ENCODE data around the gene HP1BP3. TPM values are rescaled to one million over a fixed set of nuclear protein-coding genes. Genes with fewer than 3 reads are reported as not detected.

The HP1BP3 gene
- total and polyA plus RNA-seq, 2 of the 4 experiments (the other 2 are of a cell fraction) = 88.4 to 151 TPM

DNA sequence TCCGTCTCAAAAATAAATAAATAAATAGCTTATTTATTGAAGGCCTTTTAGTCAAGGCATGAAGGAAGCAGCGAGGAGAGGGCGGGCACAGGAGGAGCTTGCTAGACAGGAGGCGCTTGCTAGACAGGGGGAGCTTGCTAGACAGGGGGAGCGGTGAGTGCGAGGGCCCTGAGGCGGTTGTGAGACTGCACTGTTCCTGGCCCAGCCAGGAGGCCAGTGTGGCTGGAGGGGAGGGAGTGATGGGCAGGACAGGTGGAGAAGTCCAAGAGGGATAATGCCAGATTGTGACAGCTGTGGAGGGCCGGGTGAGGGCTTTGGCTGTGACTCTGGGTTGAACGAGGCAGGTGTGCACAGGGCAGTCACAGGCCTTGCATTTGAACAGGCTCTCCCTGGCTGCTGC, 87.5 kb downstream of the HP1BP3 start:
- in situ Hi-C loops (cut with MboI; ENCODE audit: low sequenced_read_pairs) = loop anchor here (5.0 to 25.0 kb wide), 2 partner anchors 498 to 663 kb away; no protein-coding TSS in a partner anchor
- no peak overlapping the region for H3K27ac ChIP-seq (ENCODE audit: insufficient read depth, low read length)

More for the DNA sequence above, 87.5 kb downstream of the HP1BP3 start:
- peak overlapping the region; percentile 95 for H4K91ac ChIP-seq (ENCODE audit: insufficient read depth, low read depth, low read length)
- peak overlapping the region; percentile 45 for H2BK5ac ChIP-seq (ENCODE audit: low read depth, low read length, poor library complexity, severe bottlenecking)
- peak overlapping the region; percentile 43 to 96; a peak in 2 of 4 replicates for H4K8ac ChIP-seq (ENCODE audit: low read depth in 2 of 2, low read length in 2 of 2)
- 86% methylated on average over 2 of the region's 9 CpGs; no CpG with 5 or more reads in 1 of the 2 experiments for WGBS, 2 experiments (ENCODE audit: extremely low coverage in 2 of 2, insufficient read length in 1 of 2)
- H3K4me2 ChIP-seq (ENCODE audit: low read depth, low read length) = no peak overlapping the region
- H3K56ac ChIP-seq (ENCODE audit: extremely low read depth, insufficient read depth, low read length) = no peak overlapping the region
- ChIA-PET POLR2A (ENCODE audit: unreplicated experiment) (interaction anchor here (0.6 to 0.7 kb wide), 2 partner anchors 8 to 11 kb away, joined by 3 read pairs; no protein-coding TSS in a partner anchor), CTCF (no interaction called here)
- H3K4me3 ChIP-seq (ENCODE audit: insufficient read depth, low read depth, low read length) = no peak overlapping the region
- peaks cover 16% of the 10 kb centered on the region for H3K9me1 ChIP-seq (ENCODE audit: insufficient read depth, low read length)
- H3K36me3 ChIP-seq (ENCODE audit: control insufficient read depth, insufficient read depth, low read length) = no peaks in the 10 kb centered on the region
- H3K4ac ChIP-seq (ENCODE audit: low read depth, low read length) = peak overlapping the region; percentile 94
- BruUV-seq (replicated peaks) = no TSS peak
- ATAC-seq (ENCODE audit: low read depth) (no peak), DNase-seq (no peak)
- H2AFZ ChIP-seq (replicated peaks; ENCODE audit: low read length, poor library complexity) = peak overlapping the region; percentile 15
- TF ChIP-seq CHD1 (IDR thresholded peaks at IDR 0.05; ENCODE audit: low read depth, low read length) = no peak
- no peak for TF ChIP-seq MAFK (IDR thresholded peaks at IDR 0.05; ENCODE audit: low read depth, low read length)
- TF ChIP-seq RFX5 (IDR thresholded peaks at IDR 0.05; ENCODE audit: low read depth, low read length) = no peak
- no peak for TF ChIP-seq RAD21 (IDR thresholded peaks at IDR 0.05; ENCODE audit: low read length)
- TF ChIP-seq BHLHE40 (IDR thresholded peaks at IDR 0.05; ENCODE audit: low read depth, low read length) = no peak
- no peak for TF ChIP-seq CTCF (conservative IDR thresholded peaks at IDR 0.05; ENCODE audit: low read depth, low read length)
- TF ChIP-seq CEBPB (IDR thresholded peaks at IDR 0.05; ENCODE audit: low read depth, low read length) = no peak
- no peak for TF ChIP-seq POLR2A (IDR thresholded peaks at IDR 0.05; ENCODE audit: low read depth, low read length)
- no peak for TF ChIP-seq MAZ (IDR thresholded peaks at IDR 0.05; ENCODE audit: borderline replicate concordance, low read depth, low read length)
- TF ChIP-seq MXI1 (IDR thresholded peaks at IDR 0.05; ENCODE audit: borderline replicate concordance, low read depth, low read length) = no peak
- no peak for TF ChIP-seq FOS (IDR thresholded peaks at IDR 0.05; ENCODE audit: low read depth, low read length)
- no peak for TF ChIP-seq NFE2L2 (IDR thresholded peaks at IDR 0.05; ENCODE audit: low read depth, low read length)
- no peak for TF ChIP-seq SMC3 (IDR thresholded peaks at IDR 0.05; ENCODE audit: low read depth, low read length)
- no peak for TF ChIP-seq USF2 (IDR thresholded peaks at IDR 0.05; ENCODE audit: low read depth, low read length)
- TF ChIP-seq RCOR1 (IDR thresholded peaks at IDR 0.05; ENCODE audit: insufficient replicate concordance, low read length) = no peak
- H3K18ac ChIP-seq (ENCODE audit: low read depth, low read length) = no peak overlapping the region
- peak overlapping the region; percentile 1 for H2AK9ac ChIP-seq (replicated peaks; ENCODE audit: low read depth, low read length, poor library complexity)
- no peaks in the 10 kb centered on the region for H3K27me3 ChIP-seq (ENCODE audit: control insufficient read depth, insufficient read depth, low read length)
- H2AK5ac ChIP-seq (ENCODE audit: low read depth, low read length) = peak overlapping the region; percentile 45
- peak overlapping the region; percentile 4; the same call in 1 of the 2 replicates for H3K23ac ChIP-seq (ENCODE audit: low read depth, low read length)
- dilution Hi-C loops (cut with HindIII; ENCODE audit: low sequenced_read_pairs, unreplicated experiment) (no loop called here), intact Hi-C loops (cut with micrococcal nuclease) (loop anchor here (2.0 to 5.0 kb wide), 5 partner anchors 39 to 668 kb away; partner anchors contain the start of gene EIF4G3)
- peak overlapping the region; percentile 97 for H2BK120ac ChIP-seq (ENCODE audit: low read depth, low read length)
- no peak overlapping the region for H3K9ac ChIP-seq (ENCODE audit: low read depth, low read length)
- H3K4me1 ChIP-seq (ENCODE audit: control insufficient read depth, insufficient read depth, low read length) = peaks cover 14% of the 10 kb centered on the region
- peak overlapping the region; percentile 51; the same call in 2 of the 3 replicates for H2BK15ac ChIP-seq (ENCODE audit: low read depth, low read length)
- H4K5ac ChIP-seq (ENCODE audit: low read depth, low read length) = no peak overlapping the region
- H3K14ac ChIP-seq (replicated peaks; ENCODE audit: low read depth, low read length) = 0 out of 2 replicates have a peak overlapping the region, but pooled peaks have one; percentile 39
- no peaks in the 10 kb centered on the region for H3K9me3 ChIP-seq (ENCODE audit: control insufficient read depth, insufficient read depth, low read length)
- peaks cover 15 to 31% of the 10 kb centered on the region in 2 experiments for H3K79me1 ChIP-seq (ENCODE audit: low read depth in 1 of 2, low read length in 2 of 2)
- H4K20me1 ChIP-seq (ENCODE audit: insufficient read depth, low read length) = no peaks in the 10 kb centered on the region
- peak overlapping the region; percentile 97 for H2BK20ac ChIP-seq (ENCODE audit: low read depth, low read length)
